Measurements from ENCODE around the gene CABCOCO1. TPM values are rescaled to one million over a fixed set of nuclear protein-coding genes. Genes with fewer than 3 reads are reported as not detected.

The CABCOCO1 gene
- total and polyA plus RNA-seq, 10 of the 15 experiments (the other 5 are each of a cell fraction or from before 2014, with no cell fraction given), result not detected

DNA sequence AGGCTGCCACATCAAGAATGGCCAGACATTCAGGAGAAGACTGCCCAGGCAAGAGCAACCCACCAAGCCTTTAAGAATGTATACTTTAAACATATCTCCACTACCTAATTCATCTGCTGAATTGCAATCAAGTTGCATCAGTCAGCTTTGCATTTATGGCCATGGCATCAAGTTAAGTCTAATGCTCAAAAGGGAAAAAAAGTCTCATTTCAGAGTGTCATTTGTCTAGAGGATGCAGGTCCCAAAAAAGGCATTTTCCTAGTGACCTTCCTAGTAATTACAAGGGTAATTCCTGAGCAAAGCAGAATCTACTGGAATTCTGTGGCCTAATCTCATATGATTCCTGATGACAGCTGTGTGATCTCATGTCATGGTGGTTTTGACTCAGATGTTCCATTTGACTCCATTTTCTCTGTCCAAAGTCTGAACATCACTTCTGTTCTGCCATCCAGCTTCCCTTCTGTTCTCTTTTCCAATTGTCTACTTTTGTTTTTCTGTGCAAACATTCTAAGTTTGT, 7.3 kb upstream of the CABCOCO1 start (continued):
- TF ChIP-seq RBBP5 (conservative IDR thresholded peaks at IDR 0.05), result no peak
- no peak for TF ChIP-seq PAX8 (IDR thresholded peaks at IDR 0.05)

DNA sequence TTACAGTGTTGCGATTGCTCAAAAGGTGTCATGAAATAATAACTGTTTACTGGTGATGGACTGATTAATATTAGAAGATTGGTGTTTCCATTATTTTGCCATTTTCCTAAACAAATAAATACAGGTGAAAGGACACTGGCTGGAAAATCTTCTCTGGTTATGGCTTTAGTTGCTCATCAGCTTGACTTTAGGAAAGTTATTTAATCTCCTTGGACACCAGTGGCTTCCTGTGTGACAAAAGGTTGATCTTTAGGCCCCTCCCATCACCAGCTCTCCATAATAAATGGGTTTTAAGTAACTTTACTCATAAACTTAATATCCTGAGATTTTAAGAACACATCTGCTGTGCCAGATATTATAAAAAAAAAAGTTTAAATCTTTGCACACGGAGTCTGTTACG, 737 bp downstream of the CABCOCO1 start:
- Histone ChIP-seq H3K79me2 (ENCODE audit: control insufficient read depth, insufficient read depth, low read length) (no peaks in the 10 kb centered on the region), H4K20me1 (ENCODE audit: control insufficient read depth, insufficient read depth) (no peaks in the 10 kb centered on the region), H3K4me1 (ENCODE audit: control insufficient read depth, insufficient read depth, low read length) (no peaks in the 10 kb centered on the region), H3K9me3 (replicated peaks; ENCODE audit: control insufficient read depth, insufficient read depth, low read length) (no peaks in the 10 kb centered on the region), H3K4me3 (no peak overlapping the region), H3K27ac (ENCODE audit: control insufficient read depth, insufficient read depth) (no peak overlapping the region), H3K27me3 (replicated peaks in 1 of 2; ENCODE audit: control insufficient read depth in 2 of 2, insufficient read depth in 2 of 2, low read length in 1 of 2) (peaks cover 0 to 3% of the 10 kb centered on the region in 2 experiments; a peak in 1 of 4 replicates), H3K9ac (ENCODE audit: control insufficient read depth, insufficient read depth, low read length) (no peak overlapping the region), H2AFZ (ENCODE audit: control insufficient read depth, low read depth, low read length) (no peak overlapping the region), H3K36me3 (ENCODE audit: control insufficient read depth in 2 of 2, insufficient read depth in 2 of 2, low read length in 1 of 2) (no peaks in the 10 kb centered on the region), H3K4me2 (ENCODE audit: control insufficient read depth, insufficient read depth) (no peak overlapping the region)
- CTCF ChIA-PET, result no interaction called here
- no peak for DNase-seq (ENCODE audit: low read depth, low spot score)
- intact Hi-C loops (cut with micrococcal nuclease; ENCODE audit: unreplicated experiment) (no loop called here), in situ Hi-C loops (cut with MboI) (no loop called here)
- no TSS peak for BruUV-seq (replicated peaks)
- POLR2A ChIA-PET, result no interaction called here
- no peak for FAIRE-seq
- SMC1A ChIA-PET (ENCODE audit: uncharacterized antibody, unreplicated experiment), result no interaction called here
- 62% methylated on average over 3 of the region's 3 CpGs for WGBS (ENCODE audit: insufficient coverage, insufficient replicate concordance, low lambda C conversion rate, missing lambda C conversion rate)
- RAD21 ChIA-PET (ENCODE audit: unreplicated experiment), result no interaction called here
- ATAC-seq, result no peak
- TF ChIP-seq, protein P1, sequence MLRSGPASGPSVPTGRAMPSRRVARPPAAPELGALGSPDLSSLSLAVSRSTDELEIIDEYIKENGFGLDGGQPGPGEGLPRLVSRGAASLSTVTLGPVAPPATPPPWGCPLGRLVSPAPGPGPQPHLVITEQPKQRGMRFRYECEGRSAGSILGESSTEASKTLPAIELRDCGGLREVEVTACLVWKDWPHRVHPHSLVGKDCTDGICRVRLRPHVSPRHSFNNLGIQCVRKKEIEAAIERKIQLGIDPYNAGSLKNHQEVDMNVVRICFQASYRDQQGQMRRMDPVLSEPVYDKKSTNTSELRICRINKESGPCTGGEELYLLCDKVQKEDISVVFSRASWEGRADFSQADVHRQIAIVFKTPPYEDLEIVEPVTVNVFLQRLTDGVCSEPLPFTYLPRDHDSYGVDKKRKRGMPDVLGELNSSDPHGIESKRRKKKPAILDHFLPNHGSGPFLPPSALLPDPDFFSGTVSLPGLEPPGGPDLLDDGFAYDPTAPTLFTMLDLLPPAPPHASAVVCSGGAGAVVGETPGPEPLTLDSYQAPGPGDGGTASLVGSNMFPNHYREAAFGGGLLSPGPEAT (IDR thresholded peaks at IDR 0.05; ENCODE audit: low read depth), result no peak
- TF ChIP-seq NFXL1 (IDR thresholded peaks at IDR 0.05; ENCODE audit: borderline replicate concordance) (no peak), ASH2L (IDR thresholded peaks at IDR 0.05; ENCODE audit: borderline replicate concordance, low read depth) (no peak), NRF1 (conservative IDR thresholded peaks at IDR 0.05; ENCODE audit: low read depth, low read length) (no peak), TCF7 (IDR thresholded peaks at IDR 0.05; ENCODE audit: borderline replicate concordance) (no peak), EP300 (IDR thresholded peaks at IDR 0.05; ENCODE audit: borderline replicate concordance in 1 of 2, control insufficient read depth in 1 of 2, low read depth in 2 of 2, low read length in 2 of 2) (no peak), POLR2AphosphoS2 (IDR thresholded peaks at IDR 0.05; ENCODE audit: low read depth, low read length) (no peak), NBN (IDR thresholded peaks at IDR 0.05) (no peak)
- TF ChIP-seq, protein P2, sequence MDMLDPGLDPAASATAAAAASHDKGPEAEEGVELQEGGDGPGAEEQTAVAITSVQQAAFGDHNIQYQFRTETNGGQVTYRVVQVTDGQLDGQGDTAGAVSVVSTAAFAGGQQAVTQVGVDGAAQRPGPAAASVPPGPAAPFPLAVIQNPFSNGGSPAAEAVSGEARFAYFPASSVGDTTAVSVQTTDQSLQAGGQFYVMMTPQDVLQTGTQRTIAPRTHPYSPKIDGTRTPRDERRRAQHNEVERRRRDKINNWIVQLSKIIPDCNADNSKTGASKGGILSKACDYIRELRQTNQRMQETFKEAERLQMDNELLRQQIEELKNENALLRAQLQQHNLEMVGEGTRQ (IDR thresholded peaks at IDR 0.05; ENCODE audit: borderline replicate concordance, low read depth, low read length), result no peak
- TF ChIP-seq, protein P3, sequence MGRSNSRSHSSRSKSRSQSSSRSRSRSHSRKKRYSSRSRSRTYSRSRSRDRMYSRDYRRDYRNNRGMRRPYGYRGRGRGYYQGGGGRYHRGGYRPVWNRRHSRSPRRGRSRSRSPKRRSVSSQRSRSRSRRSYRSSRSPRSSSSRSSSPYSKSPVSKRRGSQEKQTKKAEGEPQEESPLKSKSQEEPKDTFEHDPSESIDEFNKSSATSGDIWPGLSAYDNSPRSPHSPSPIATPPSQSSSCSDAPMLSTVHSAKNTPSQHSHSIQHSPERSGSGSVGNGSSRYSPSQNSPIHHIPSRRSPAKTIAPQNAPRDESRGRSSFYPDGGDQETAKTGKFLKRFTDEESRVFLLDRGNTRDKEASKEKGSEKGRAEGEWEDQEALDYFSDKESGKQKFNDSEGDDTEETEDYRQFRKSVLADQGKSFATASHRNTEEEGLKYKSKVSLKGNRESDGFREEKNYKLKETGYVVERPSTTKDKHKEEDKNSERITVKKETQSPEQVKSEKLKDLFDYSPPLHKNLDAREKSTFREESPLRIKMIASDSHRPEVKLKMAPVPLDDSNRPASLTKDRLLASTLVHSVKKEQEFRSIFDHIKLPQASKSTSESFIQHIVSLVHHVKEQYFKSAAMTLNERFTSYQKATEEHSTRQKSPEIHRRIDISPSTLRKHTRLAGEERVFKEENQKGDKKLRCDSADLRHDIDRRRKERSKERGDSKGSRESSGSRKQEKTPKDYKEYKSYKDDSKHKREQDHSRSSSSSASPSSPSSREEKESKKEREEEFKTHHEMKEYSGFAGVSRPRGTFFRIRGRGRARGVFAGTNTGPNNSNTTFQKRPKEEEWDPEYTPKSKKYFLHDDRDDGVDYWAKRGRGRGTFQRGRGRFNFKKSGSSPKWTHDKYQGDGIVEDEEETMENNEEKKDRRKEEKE (IDR thresholded peaks at IDR 0.05), result no peak
- TF ChIP-seq, protein P4, sequence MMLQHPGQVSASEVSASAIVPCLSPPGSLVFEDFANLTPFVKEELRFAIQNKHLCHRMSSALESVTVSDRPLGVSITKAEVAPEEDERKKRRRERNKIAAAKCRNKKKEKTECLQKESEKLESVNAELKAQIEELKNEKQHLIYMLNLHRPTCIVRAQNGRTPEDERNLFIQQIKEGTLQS (IDR thresholded peaks at IDR 0.05; ENCODE audit: borderline replicate concordance, extremely low read depth, low read depth, low read length), result no peak
- TF ChIP-seq, protein P5, sequence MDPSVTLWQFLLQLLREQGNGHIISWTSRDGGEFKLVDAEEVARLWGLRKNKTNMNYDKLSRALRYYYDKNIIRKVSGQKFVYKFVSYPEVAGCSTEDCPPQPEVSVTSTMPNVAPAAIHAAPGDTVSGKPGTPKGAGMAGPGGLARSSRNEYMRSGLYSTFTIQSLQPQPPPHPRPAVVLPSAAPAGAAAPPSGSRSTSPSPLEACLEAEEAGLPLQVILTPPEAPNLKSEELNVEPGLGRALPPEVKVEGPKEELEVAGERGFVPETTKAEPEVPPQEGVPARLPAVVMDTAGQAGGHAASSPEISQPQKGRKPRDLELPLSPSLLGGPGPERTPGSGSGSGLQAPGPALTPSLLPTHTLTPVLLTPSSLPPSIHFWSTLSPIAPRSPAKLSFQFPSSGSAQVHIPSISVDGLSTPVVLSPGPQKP (IDR thresholded peaks at IDR 0.05; ENCODE audit: low read depth, low read length), result no peak
